Fibroblast of peridontal ligament (primary cell): ENCODE results near the gene TAF1A.
A peak's percentile ranks its signal among the peaks of the same experiment; 100 is the strongest.
"Not testable (repeated sequence)": the region's sequence is repeated elsewhere in the genome, so short reads cannot be mapped to it uniquely, and the experiment has no call there.

Source experiments
- DNase-seq: peaks from one replicate; pipeline ENCODE4 v3.0.0-alpha.2; 2010; ENCODE audit errors: extremely low read depth

The TAF1A gene

GRCh38 chr1:222589462-222590302 lies at the start of gene TAF1A:
Gene TAF1A, minus strand, starts transcription at chr1:222589933.
- DNase-seq: peak; percentile 83

- peak; percentile 99 for DNase-seq
Observed at GRCh38 chr1:222634180-222635013, 44.7 kb upstream of the TAF1A start.

- DNase-seq: no peak
Observed at GRCh38 chr1:222632749-222633148, 43.0 kb upstream of the TAF1A start.

- peak; percentile 24 for DNase-seq
Observed at GRCh38 chr1:222631611-222632208, 42.0 kb upstream of the TAF1A start.

GRCh38 chr1:222629921-222630535 lies 40.3 kb upstream of the TAF1A start:
- no peak for DNase-seq

- DNase-seq: peak; percentile 95
Observed at GRCh38 chr1:222627232-222627631, 37.5 kb upstream of the TAF1A start.

GRCh38 chr1:222624214-222624613 lies 34.5 kb upstream of the TAF1A start:
- DNase-seq: no peak

GRCh38 chr1:222623458-222623857 lies 33.7 kb upstream of the TAF1A start:
- no peak for DNase-seq

GRCh38 chr1:222622765-222623164 lies 33.0 kb upstream of the TAF1A start:
- DNase-seq: no peak

- no peak for DNase-seq
Observed at GRCh38 chr1:222620566-222620965, 30.8 kb upstream of the TAF1A start.

- peak; percentile 38 for DNase-seq
Observed at GRCh38 chr1:222618880-222619596, 29.3 kb upstream of the TAF1A start.

GRCh38 chr1:222618001-222618879 lies 28.5 kb upstream of the TAF1A start, which contains the start of gene MIA3:
Gene MIA3, plus strand, starts transcription at chr1:222618097. Its CDS starts 14 bp downstream, at chr1:222618111.
- peak; percentile 20 for DNase-seq

GRCh38 chr1:222617367-222617951 lies 27.7 kb upstream of the TAF1A start:
- peak; percentile 98 for DNase-seq

- DNase-seq: peak; percentile 97
Observed at GRCh38 chr1:222616525-222616924, 26.8 kb upstream of the TAF1A start.

GRCh38 chr1:222613627-222614026 lies 23.9 kb upstream of the TAF1A start:
- no peak for DNase-seq

GRCh38 chr1:222610728-222611127 lies 21.0 kb upstream of the TAF1A start:
- no peak for DNase-seq

GRCh38 chr1:222609111-222609510 lies 19.4 kb upstream of the TAF1A start:
- not testable (repeated sequence) for DNase-seq

GRCh38 chr1:222606757-222607156 lies 17.0 kb upstream of the TAF1A start:
- no peak for DNase-seq

- no peak for DNase-seq
Observed at GRCh38 chr1:222601257-222601656, 11.5 kb upstream of the TAF1A start.

- DNase-seq: no peak
Observed at GRCh38 chr1:222600281-222600680, 10.5 kb upstream of the TAF1A start.
